BJ (cell line): ENCODE results near the gene PRR13. TPM values are rescaled to one million over a fixed set of nuclear protein-coding genes. Genes with fewer than 3 reads are reported as not detected.

Experiments
- CTCF ChIA-PET: fragments of 350-600 bp; formaldehyde crosslinking; extraction: SDS; loops from one replicate; lab custom pipeline; 2021; ENCODE audit warnings: antibody characterized with exemption, inconsistent platforms; lab: Yijun Ruan, JAX
- POLR2A ChIA-PET: fragments of 300-600 bp; sonication (Branson Sonifier 250); formaldehyde crosslinking; extraction: SDS; loops from one replicate; lab custom pipeline; 2021; ENCODE audit warnings: antibody characterized with exemption; lab: Charles Lee
- DNase-seq: peaks from one replicate; pipeline ENCODE4 v3.0.0-alpha.2; 2011; ENCODE audit warnings: low read depth
- H3K27me3 ChIP-seq: 2 replicates; pipeline ENCODE4 v1.6.0; 2011; ENCODE audit warnings: low read length; ENCODE audit not compliant: control insufficient read depth, insufficient read depth
- H3K36me3 ChIP-seq: 2 replicates; pipeline ENCODE4 v1.5.1; 2011; ENCODE audit warnings: low read length; ENCODE audit not compliant: control insufficient read depth, insufficient read depth
- H3K4me3 ChIP-seq: 2 replicates; pipeline ENCODE4 v1.5.1; 2011; ENCODE audit warnings: low read depth, mild to moderate bottlenecking, control low read depth, low read length
- polyA plus RNA-seq: library from polyadenylated mRNA; depleted of rRNA; stranded (reverse); fragments of >200 nt; gene quantifications from 2 replicates; pipeline ENCODE4 v1.2.3, GENCODE V29; 2011
- TF ChIP-seq, protein P1 (sequence below): IDR thresholded peaks from 2 replicates; pipeline ENCODE4 v1.5.1; 2011; ENCODE audit warnings: low read depth, mild to moderate bottlenecking, control low read depth, inconsistent platforms, low read length, moderate library complexity; ENCODE audit not compliant: insufficient read depth

The PRR13 gene
- polyA plus RNA-seq, 1 experiment, result 66.4 TPM

GRCh38 chr12:53486736-53487487 is 45.4 kb downstream of the PRR13 start:
- DNase-seq, result no peak
- ChIA-PET POLR2A (no interaction called here), CTCF (no interaction called here)
- Histone ChIP-seq H3K27me3 (no peaks in the 10 kb centered on the region), H3K36me3 (peaks cover 31% of the 10 kb centered on the region), H3K4me3 (no peak overlapping the region)
- TF ChIP-seq, protein P1, sequence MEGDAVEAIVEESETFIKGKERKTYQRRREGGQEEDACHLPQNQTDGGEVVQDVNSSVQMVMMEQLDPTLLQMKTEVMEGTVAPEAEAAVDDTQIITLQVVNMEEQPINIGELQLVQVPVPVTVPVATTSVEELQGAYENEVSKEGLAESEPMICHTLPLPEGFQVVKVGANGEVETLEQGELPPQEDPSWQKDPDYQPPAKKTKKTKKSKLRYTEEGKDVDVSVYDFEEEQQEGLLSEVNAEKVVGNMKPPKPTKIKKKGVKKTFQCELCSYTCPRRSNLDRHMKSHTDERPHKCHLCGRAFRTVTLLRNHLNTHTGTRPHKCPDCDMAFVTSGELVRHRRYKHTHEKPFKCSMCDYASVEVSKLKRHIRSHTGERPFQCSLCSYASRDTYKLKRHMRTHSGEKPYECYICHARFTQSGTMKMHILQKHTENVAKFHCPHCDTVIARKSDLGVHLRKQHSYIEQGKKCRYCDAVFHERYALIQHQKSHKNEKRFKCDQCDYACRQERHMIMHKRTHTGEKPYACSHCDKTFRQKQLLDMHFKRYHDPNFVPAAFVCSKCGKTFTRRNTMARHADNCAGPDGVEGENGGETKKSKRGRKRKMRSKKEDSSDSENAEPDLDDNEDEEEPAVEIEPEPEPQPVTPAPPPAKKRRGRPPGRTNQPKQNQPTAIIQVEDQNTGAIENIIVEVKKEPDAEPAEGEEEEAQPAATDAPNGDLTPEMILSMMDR, result no peak

- H3K4me3 ChIP-seq, result no peak overlapping the region
- ChIA-PET POLR2A (interaction anchor here (0.7 kb wide), 1 partner anchor 129 kb away, joined by 7 read pairs; no protein-coding TSS in a partner anchor), CTCF (interaction anchor here (1.0 to 1.5 kb wide), 3 partner anchors 12 to 19 kb away, joined by 3 to 5 read pairs (median 4); no protein-coding TSS in a partner anchor)
- DNase-seq, result no peak
- H3K36me3 ChIP-seq, result peaks cover 13% of the 10 kb centered on the region
- TF ChIP-seq, protein P1, result no peak
- H3K27me3 ChIP-seq, result no peaks in the 10 kb centered on the region
These were observed 47.8 kb downstream of the PRR13 start for GRCh38 chr12:53489242-53489864.

DNA sequence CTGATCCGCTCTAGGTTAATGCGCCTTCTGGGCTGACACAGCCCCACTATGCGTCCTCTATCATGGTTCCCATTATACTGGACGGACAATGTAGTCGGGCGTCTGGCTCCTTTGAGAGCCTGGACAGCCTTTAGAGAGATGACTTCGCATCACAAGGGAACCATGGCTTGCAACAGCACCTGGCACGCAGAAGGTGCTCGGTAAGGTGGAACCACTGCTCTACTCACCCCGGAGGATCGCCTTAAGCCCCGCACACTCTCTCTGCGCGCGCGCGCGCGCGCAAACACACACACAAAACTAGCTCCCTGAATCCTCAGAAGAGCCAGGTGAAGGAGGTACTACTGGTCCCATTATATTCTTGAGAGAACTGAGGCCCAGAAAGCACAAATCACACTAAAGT is 50.7 kb downstream of the PRR13 start:
- H3K4me3 ChIP-seq, result peak overlapping the region; percentile 53
- no peaks in the 10 kb centered on the region for H3K27me3 ChIP-seq
- POLR2A ChIA-PET, result interaction anchor here (0.6 kb wide), 2 partner anchors 9 to 64 kb away, joined by 7 to 8 read pairs; partner anchors contain the start of gene TARBP2
- CTCF ChIA-PET, result interaction anchor here (1.9 to 2.4 kb wide), 2 partner anchors 10 to 16 kb away, joined by 4 to 7 read pairs; no protein-coding TSS in a partner anchor
- H3K36me3 ChIP-seq, result peaks cover 1% of the 10 kb centered on the region; the same call in 1 of the 2 replicates
- TF ChIP-seq, protein P1, result no peak
- DNase-seq, result no peak

DNA sequence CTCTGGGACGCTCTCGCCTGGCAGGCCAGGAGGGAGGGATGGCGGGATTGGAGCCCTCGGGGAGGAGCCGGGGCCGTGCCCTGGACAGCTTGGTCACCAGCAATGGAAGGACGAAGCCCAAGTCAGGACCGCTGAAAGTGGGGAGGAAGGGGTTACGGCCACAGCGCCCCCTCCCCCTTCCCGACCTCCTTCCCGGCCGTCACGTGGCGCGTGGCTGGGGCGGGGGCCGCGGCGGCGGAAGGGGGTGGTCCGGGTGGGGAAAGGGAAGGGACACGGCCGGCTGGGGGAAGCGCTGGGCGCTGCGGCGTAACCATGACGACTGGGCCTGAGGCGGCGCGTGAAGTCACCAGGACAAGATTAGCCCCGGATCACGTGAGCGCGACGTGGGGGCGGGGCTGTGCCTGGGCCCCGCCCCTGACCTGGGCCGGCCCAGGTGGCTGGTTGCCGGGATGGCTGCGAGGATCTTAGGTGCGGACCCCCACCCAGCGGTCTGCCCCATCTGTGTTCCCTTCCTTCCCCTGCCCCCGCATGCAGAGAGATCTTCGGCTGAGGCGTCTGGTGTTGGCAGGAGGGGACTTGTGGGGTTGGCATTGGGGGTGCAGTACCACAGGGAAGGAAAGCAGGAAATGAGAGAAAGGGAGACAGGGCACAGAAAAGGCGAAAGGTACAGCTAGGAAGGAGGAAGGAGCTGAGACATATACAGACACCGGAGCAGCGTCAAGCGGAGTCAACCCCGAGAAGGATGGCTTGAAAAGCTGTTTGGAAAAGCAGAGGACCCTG is 51.5 kb downstream of the PRR13 start:
- Histone ChIP-seq H3K4me3 (peak overlapping the region; percentile 53), H3K27me3 (no peaks in the 10 kb centered on the region), H3K36me3 (0 out of 2 replicates have a peak, but pooled peaks cover 2% of the 10 kb centered on the region)
- ChIA-PET POLR2A (no interaction called here), CTCF (interaction anchor here (0.7 to 2.4 kb wide), 2 partner anchors 11 to 16 kb away, joined by 6 to 7 read pairs; no protein-coding TSS in a partner anchor)
- TF ChIP-seq, protein P1, result no peak
- DNase-seq, result no peak
